Glomerular endothelial cell (primary cell): ENCODE results near the gene NOXA1. TPM values are rescaled to one million over a fixed set of nuclear protein-coding genes. Genes with fewer than 3 reads are reported as not detected.
"Not testable (repeated sequence)": the region's sequence is repeated elsewhere in the genome, so short reads cannot be mapped to it uniquely, and the experiment has no call there.

Experiments
- DNase-seq: peaks from one replicate; pipeline ENCODE4 v3.0.0-alpha.2; 2011; ENCODE audit warnings: low read depth, low spot score; ENCODE audit errors: extremely low read depth
- total RNA-seq: library from RNA; depleted of rRNA; stranded (reverse); fragments of >200 nt; gene quantifications from 2 replicates; pipeline ENCODE4 v1.2.3, GENCODE V29; 2015

NOXA1 gene
- 1.2 and 1.7 TPM in 2 replicates for total RNA-seq

- DNase-seq: no peak
Observed at GRCh38 chr9:137422604-137423513, at the start of gene NOXA1, which contains the start of gene EXD3. TSS of gene NOXA1 (plus strand) at chr9:137423393. CDS start at chr9:137423530, 137 bp downstream. TSS of gene EXD3 (minus strand) at chr9:137423162. CDS start at chr9:137395357, 27,805 bp downstream.

DNA sequence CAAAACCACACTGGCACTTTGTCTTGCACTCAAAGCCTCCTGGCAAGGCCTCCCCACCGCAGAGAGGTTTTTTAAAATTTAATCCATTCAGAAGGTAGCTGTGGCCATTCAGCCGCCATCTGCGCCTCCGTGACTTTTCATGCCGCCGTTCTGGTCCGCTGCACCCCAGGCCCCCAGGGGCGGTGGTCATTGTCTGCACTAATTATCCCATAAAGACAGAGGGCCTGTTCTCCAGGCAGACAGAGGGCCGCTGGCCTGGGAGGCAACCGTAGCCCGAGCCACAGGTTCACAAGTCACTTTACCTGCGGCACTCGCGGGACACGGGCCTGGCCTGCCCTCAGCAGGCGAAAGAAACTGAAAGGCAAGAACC is 49.6 kb upstream of the NOXA1 start:
- no peak for DNase-seq

DNA sequence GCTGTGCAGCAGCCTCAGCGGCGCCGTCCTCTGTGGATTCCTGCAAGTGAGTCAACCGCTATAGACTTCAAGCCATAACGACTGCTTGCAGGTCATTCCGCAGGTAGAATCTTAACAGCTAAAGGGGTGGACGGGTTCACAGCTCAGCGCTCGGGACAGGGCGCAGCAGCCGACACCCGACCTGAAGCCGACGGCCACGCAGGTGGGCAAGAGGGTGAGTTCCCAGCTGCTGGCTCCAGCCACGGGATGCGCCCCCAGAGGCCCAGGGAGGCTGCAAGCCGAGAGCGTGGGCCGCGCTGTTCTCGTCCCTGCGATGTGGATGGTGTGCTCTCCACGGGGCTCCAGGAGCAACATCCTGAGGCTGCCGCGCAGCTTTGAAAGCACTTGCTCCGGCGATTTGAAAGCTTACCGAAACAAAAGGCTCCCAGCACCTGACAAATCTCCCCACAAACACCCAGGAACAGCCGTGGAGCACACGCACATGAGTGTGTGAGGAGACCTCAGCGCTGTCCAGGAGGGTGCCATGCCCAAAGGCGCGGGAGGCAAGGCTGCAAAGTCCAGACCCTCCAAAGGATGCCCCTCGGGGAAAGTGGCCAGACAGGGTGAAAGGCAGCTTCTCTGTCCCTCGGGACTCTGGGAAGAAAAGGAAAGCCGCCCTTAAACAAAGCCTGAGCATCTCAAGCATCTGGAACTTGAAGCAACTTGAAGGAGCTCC is 48.9 kb upstream of the NOXA1 start:
- no peak for DNase-seq

- no peak for DNase-seq
Observed at GRCh38 chr9:137375321-137376058, 47.7 kb upstream of the NOXA1 start.

- no peak for DNase-seq
Observed at GRCh38 chr9:137376386-137376785, 46.8 kb upstream of the NOXA1 start.

GRCh38 chr9:137378688-137379410 is 44.3 kb upstream of the NOXA1 start:
- DNase-seq: not testable (repeated sequence)

GRCh38 chr9:137379761-137380161 is 43.4 kb upstream of the NOXA1 start:
- DNase-seq: no peak

DNA sequence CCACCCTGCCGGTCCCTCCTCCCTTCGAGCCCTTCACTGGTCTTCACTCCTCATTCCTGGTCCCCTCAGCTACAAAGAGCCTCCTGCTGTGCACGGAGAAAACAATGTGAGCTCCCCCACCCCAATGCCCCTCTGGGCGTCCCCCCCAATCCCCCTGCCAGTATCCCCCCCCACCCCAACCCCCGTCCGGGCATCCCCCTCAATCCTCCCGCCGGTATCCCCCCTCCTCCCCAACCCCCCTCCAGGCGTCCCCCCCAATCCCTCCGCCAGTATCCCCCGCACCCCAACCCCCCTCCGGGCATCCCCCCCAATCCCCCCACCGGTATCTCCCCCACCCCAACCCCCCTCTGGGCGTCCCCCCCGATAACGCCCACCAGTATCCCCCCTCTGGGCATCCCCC is 43.0 kb upstream of the NOXA1 start:
- DNase-seq: no peak

- DNase-seq: no peak
Observed at GRCh38 chr9:137380606-137381005, 42.6 kb upstream of the NOXA1 start.

- DNase-seq: no peak
Observed at GRCh38 chr9:137381501-137382443, 41.4 kb upstream of the NOXA1 start.

DNA sequence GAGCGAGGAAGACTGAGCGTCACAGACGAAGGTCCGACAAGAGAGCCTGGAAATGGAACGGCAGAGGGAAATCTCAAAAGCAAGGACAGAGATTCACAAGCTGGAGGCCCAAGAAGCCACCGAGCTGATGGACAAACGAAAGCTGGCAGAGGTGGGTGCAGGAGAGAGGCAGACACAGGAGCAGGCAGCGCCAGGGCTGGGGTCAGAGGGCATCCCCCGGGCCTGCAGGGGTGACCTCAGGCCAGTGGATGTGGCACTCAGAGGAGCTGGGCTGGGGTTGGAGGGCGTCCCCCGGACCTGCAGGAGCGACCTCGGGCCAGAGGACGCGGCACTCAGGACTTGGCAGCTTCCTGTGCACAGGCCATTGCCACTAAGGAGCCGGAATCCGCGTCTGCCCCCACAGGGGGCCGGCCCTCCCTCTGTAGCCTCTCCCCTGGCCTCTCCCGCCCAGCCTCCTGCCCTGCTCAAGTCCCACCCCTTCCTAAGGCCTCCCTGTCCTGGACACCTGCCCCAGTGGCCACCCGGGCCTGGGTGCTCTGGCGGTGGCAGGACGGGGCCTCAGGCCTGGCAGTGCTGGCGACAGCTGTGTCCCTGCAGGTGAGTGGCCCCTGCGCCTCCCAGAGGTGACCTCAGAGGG is 40.6 kb upstream of the NOXA1 start:
- no peak for DNase-seq

- no peak for DNase-seq
Observed at GRCh38 chr9:137383081-137383783, 40.0 kb upstream of the NOXA1 start.

DNA sequence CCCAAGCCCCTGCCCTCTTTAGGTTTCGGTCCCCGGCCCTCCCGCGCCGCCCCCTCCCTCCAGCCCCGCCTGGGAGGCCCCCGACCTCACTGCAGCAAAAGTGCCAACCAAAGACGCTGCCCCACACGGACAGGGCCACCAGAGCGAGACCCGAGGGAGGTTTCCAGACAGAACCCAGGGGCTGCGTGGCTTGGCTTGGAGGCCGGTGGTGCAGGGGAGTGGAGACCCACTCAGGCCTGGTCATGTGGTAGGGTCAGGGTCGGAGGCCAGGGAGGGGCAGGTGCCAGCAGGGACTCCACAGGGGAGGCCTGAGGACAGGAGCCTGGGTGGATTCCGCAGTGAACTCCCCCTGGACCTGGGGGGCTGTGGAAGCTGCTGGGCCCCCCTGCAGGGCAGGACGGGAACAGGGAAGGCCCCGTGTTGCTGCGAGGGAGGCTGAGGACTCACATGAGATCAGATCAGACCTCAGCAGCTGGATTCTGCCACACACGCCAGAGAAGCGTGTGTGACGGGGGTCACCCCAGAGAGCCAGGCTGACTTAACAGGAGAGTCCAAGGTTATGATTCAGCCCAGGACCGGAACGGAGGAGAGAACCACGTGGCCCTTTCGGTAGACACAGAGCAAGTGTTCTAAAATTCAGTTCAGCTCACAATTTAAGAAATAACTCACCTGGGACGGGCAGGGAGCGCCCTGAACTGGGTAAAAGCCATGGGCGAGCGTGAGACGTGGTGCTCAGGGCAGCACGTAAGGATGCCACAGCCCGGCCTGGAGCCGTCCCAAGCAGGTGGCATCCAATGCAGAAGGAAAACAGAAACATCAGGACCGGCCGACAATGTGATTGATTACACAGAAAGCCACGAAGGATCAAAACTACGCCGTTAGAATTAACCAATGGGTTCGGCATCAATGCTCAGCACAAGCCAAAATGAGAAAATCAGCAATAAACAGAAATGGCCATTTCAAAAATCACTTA is 39.1 kb upstream of the NOXA1 start:
- DNase-seq: no peak

GRCh38 chr9:137385061-137385655 is 38.0 kb upstream of the NOXA1 start:
- no peak for DNase-seq

- not testable (repeated sequence) for DNase-seq
Observed at GRCh38 chr9:137386507-137387113, 36.6 kb upstream of the NOXA1 start.
